ENCODE data around the gene USP44.
A peak's percentile ranks its signal among the peaks of the same experiment; 100 is the strongest.
"Not testable (repeated sequence)": the region's sequence is repeated elsewhere in the genome, so short reads cannot be mapped to it uniquely, and the experiment has no call there.

Gene USP44

DNA sequence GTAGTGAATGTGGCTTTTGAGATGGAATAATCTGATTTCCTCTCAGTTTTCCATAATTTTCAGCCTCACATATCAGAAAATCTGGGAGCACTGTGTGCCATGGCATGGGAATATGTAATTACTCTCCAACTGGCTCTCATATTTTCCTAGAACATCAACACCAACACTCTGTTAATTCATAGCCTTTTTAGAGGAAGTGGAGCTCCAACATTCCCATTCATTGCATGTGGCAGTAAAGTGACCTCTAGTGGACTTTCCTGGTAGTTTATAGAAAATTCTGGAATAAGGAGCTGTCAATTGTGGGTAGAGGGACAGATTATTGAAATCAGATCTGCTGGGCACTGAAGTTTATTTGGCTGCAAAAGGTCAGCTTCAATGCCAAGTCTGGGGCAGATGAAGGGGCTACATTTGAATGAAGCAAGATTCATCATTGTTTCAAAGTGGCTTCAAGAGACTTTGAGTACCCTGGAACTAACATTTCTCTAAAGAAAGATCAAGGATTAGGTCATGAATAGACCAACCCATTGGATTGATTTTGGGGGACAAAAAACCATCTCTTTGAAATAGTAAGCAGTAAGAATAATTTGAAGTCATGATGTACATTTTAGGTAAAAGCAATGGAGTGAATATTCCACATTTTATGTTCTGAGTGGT is 23.6 kb upstream of the USP44 start:
- TF ChIP-seq Cebpa-rat (IDR thresholded peaks at IDR 0.05), result no peak
- Histone ChIP-seq H3K27ac (no peak overlapping the region), H4K20me1 (no peaks in the 10 kb centered on the region), H3K4me2 (no peak overlapping the region), H3K4me1 (peaks cover 11% of the 10 kb centered on the region), H3K4me3 (no peak overlapping the region), H3K9ac (no peak overlapping the region), H3K27me3 (no peaks in the 10 kb centered on the region), H3K9me3 (no peaks in the 10 kb centered on the region), H3K36me3 (no peaks in the 10 kb centered on the region)

- H3K9ac ChIP-seq, result no peak overlapping the region
- TF ChIP-seq Cebpa-rat (IDR thresholded peaks at IDR 0.05), result no peak
- H3K9me3 ChIP-seq, result no peaks in the 10 kb centered on the region
- no peak overlapping the region for H3K27ac ChIP-seq
- no peak overlapping the region for H3K4me2 ChIP-seq
- H3K4me3 ChIP-seq, result no peak overlapping the region
- H4K20me1 ChIP-seq, result no peaks in the 10 kb centered on the region
- peaks cover 11% of the 10 kb centered on the region for H3K4me1 ChIP-seq
- H3K27me3 ChIP-seq, result no peaks in the 10 kb centered on the region
- H3K36me3 ChIP-seq, result no peaks in the 10 kb centered on the region
Observed at GRCh38 chr12:95573951-95574576, 22.8 kb upstream of the USP44 start.

GRCh38 chr12:95571369-95571768 is 20.1 kb upstream of the USP44 start:
- Histone ChIP-seq H3K4me2 (peak overlapping the region; percentile 50), H3K4me1 (peaks cover 18% of the 10 kb centered on the region), H3K4me3 (no peak overlapping the region), H3K27ac (0 out of 2 replicates have a peak overlapping the region, but pooled peaks have one; percentile 0), H3K27me3 (no peaks in the 10 kb centered on the region), H3K36me3 (no peaks in the 10 kb centered on the region), H3K9me3 (peaks cover 6% of the 10 kb centered on the region; the same call in 1 of the 2 replicates), H3K9ac (no peak overlapping the region), H4K20me1 (no peaks in the 10 kb centered on the region)
- TF ChIP-seq Cebpa-rat (IDR thresholded peaks at IDR 0.05), result no peak

- H3K4me3 ChIP-seq, H3K27ac ChIP-seq, H3K9ac ChIP-seq, H3K9me3 ChIP-seq, H3K4me2 ChIP-seq, H3K27me3 ChIP-seq, H3K36me3 ChIP-seq, H4K20me1 ChIP-seq: not testable (repeated sequence)
- peaks cover 18% of the 10 kb centered on the region for H3K4me1 ChIP-seq
Observed at GRCh38 chr12:95568045-95568444, 16.8 kb upstream of the USP44 start.

DNA sequence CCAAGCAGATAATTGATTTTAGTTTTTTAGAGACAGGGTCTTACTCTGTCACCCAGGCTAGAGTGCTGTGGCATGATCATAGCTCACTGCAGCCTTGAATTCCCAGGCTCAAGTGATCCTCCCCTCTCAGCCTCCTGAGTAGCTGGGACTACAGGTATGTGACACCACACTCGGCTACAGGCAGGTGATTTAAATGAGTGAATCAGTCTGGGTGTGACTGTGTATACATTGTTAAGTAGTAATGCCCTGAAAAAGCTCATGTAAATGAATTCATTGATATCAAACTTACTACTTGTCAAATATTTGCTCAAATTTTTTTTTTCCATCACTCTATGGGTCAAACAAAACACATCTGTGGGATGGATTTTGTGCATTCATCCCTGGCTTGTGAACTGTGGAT is 6.3 kb upstream of the USP44 start:
- Histone ChIP-seq H3K4me1 (peaks cover 12% of the 10 kb centered on the region; the same call in 1 of the 2 replicates), H3K27ac (no peak overlapping the region), H3K9me3 (no peaks in the 10 kb centered on the region), H3K4me2 (no peak overlapping the region), H4K20me1 (no peaks in the 10 kb centered on the region), H3K9ac (no peak overlapping the region), H3K4me3 (no peak overlapping the region), H3K36me3 (no peaks in the 10 kb centered on the region), H3K27me3 (no peaks in the 10 kb centered on the region)
- no peak for TF ChIP-seq Cebpa-rat (IDR thresholded peaks at IDR 0.05)

DNA sequence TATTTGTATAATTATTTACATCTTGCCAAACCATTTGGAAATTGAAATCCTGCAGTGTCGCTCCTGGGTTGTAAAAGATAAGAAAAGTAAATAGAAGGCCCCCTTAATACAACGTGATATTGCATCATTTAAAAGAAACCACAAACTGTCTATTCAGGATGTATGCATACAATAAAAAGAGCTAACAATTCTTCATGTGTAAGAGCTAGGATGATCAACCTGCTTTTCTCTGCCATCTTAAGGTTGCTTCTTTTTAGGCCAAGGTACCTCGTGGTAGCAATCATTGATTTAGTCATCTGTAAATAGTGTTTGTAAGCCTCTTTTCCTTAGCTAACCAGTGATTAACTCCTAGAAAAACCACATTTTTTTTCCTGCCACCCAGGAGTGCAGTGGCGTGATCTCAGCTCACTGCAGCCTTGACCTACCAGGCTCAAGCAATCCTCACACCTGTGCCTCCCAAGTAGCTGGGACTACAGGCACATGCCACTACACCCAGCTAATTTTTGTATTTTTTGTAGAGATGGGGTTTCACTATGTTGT is 3.3 kb upstream of the USP44 start:
- Histone ChIP-seq H3K9me3 (peaks cover 4% of the 10 kb centered on the region), H3K36me3 (no peaks in the 10 kb centered on the region), H4K20me1 (no peaks in the 10 kb centered on the region), H3K27me3 (no peaks in the 10 kb centered on the region), H3K4me3 (no peak overlapping the region), H3K4me1 (peaks cover 12% of the 10 kb centered on the region; the same call in 1 of the 2 replicates), H3K27ac (no peak overlapping the region), H3K4me2 (no peak overlapping the region), H3K9ac (no peak overlapping the region)
- TF ChIP-seq Cebpa-rat (IDR thresholded peaks at IDR 0.05), result no peak

DNA sequence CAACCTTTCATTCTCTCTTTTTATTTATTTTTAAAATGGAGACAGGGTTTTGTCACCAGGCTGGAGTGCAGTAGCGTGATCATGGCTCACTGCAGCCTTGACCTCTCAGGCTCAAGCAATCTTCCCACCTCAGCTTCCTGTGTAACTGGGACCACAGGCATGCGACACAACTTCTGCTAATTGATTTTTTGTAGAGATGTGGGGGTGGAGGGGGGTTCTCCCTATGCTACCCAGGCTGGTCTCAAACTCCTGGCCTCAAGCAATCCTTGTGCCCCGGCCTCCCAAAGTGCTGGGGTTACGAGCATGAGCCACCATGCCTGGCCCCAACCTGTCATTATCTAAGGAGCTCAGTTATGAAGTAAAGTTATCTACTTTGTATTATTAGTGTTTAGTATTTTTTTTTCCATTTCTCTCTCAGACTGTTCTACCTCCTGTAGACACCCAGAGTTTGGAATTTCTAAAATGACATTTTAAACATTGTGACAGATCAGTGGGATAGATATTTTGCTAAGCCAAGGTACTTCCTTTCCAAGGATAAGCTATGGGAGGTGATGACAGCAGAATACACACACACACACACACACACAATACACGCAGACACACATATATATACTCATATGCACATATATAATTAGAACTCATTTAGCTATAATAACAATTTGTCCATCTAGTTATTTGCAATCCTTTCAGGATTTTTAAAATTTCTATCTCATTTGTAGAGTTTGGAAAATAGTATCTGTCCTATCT is 2.1 kb upstream of the USP44 start:
- no peak overlapping the region for H3K4me2 ChIP-seq
- no peaks in the 10 kb centered on the region for H4K20me1 ChIP-seq
- no peak for TF ChIP-seq Cebpa-rat (IDR thresholded peaks at IDR 0.05)

DNA sequence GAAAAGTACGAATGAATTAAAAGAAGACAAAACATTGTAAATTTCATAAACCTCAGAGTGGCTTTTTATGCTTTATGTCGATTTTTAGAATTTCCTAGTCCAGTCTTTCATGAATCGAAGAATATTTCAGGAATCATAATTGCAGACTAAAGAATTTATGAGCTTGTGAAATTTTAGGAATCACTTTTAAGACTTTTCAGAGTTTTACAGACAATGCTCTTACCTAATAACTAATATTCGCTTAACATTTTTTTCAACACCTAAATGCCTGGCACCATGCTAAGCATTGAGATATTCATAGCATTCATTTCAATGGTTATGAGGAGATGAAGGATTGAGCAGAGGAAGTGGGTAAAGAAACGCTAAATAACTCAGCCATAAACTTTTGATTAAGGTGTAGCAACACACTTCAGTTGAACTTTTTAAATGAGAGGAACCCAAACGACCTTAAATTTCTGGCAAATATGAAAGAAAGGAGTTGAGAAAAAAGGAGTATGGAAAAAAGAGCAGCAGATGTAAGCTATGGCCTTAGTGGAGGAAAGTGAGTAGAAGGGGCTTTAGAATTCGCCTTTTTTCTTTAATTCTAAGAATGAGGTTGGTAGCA is 739 bp upstream of the USP44 start:
- TF ChIP-seq Cebpa-rat (IDR thresholded peaks at IDR 0.05), result no peak
- no peak overlapping the region for H3K4me2 ChIP-seq
- H4K20me1 ChIP-seq, result no peaks in the 10 kb centered on the region
- H3K9ac ChIP-seq, result no peak overlapping the region
- no peaks in the 10 kb centered on the region for H3K36me3 ChIP-seq
- no peak overlapping the region for H3K27ac ChIP-seq
- peaks cover 27% of the 10 kb centered on the region for H3K9me3 ChIP-seq
- H3K4me3 ChIP-seq, result no peak overlapping the region
- no peaks in the 10 kb centered on the region for H3K27me3 ChIP-seq
- H3K4me1 ChIP-seq, result peaks cover 12% of the 10 kb centered on the region; the same call in 1 of the 2 replicates

More for the DNA sequence above, 2.1 kb upstream of the USP44 start:
- Histone ChIP-seq H3K9ac (no peak overlapping the region), H3K4me1 (peaks cover 12% of the 10 kb centered on the region; the same call in 1 of the 2 replicates), H3K9me3 (peaks cover 17% of the 10 kb centered on the region), H3K4me3 (no peak overlapping the region), H3K27ac (no peak overlapping the region), H3K27me3 (no peaks in the 10 kb centered on the region), H3K36me3 (no peaks in the 10 kb centered on the region)

- Histone ChIP-seq H3K4me2 (no peak overlapping the region), H3K4me1 (peaks cover 7% of the 10 kb centered on the region; the same call in 1 of the 2 replicates), H4K20me1 (no peaks in the 10 kb centered on the region), H3K9ac (no peak overlapping the region), H3K27ac (no peak overlapping the region), H3K4me3 (no peak overlapping the region), H3K9me3 (peaks cover 27% of the 10 kb centered on the region), H3K27me3 (no peaks in the 10 kb centered on the region), H3K36me3 (no peaks in the 10 kb centered on the region)
- TF ChIP-seq Cebpa-rat (IDR thresholded peaks at IDR 0.05), result no peak
Observed at GRCh38 chr12:95549392-95550084, 1.7 kb downstream of the USP44 start.
